ENCODE data around the gene B3GNT8. TPM values are rescaled to one million over a fixed set of nuclear protein-coding genes. Genes with fewer than 3 reads are reported as not detected.
A peak's percentile ranks its signal among the peaks of the same experiment; 100 is the strongest.
"Not testable (repeated sequence)": the region's sequence is repeated elsewhere in the genome, so short reads cannot be mapped to it uniquely, and the experiment has no call there.

Gene B3GNT8
- total RNA-seq, 1 donor from 2014 or later, result 1.9 TPM

- no peak for DNase-seq (ENCODE audit: low read depth in 2 of 2)
Observed at GRCh38 chr19:41437944-41438574, 10.9 kb upstream of the B3GNT8 start.

GRCh38 chr19:41436674-41436951, 9.4 kb upstream of the B3GNT8 start:
- no peak for DNase-seq (ENCODE audit: low read depth in 2 of 2)

GRCh38 chr19:41435936-41436673, 8.9 kb upstream of the B3GNT8 start:
- no peak for DNase-seq (ENCODE audit: low read depth in 2 of 2)

- not testable (repeated sequence) for DNase-seq (ENCODE audit: low read depth in 2 of 2)
Observed at GRCh38 chr19:41435376-41435775, 8.2 kb upstream of the B3GNT8 start.

- no peak for DNase-seq (ENCODE audit: low read depth in 2 of 2)
Observed at GRCh38 chr19:41434450-41434849, 7.3 kb upstream of the B3GNT8 start.

- DNase-seq (ENCODE audit: low read depth in 2 of 2), result no peak
Observed at GRCh38 chr19:41433171-41433570, 6.0 kb upstream of the B3GNT8 start.

GRCh38 chr19:41431426-41432386, 4.5 kb upstream of the B3GNT8 start:
- peak in 1 of 2 donors; percentile 67 for DNase-seq (ENCODE audit: low read depth in 2 of 2)

GRCh38 chr19:41430922-41431321, 3.7 kb upstream of the B3GNT8 start:
- DNase-seq (ENCODE audit: low read depth in 2 of 2), result no peak

- peak in 1 of 2 donors; percentile 20 for DNase-seq (ENCODE audit: low read depth in 2 of 2)
Observed at GRCh38 chr19:41428481-41428859, 1.3 kb upstream of the B3GNT8 start.

GRCh38 chr19:41427647-41428480, 690 bp upstream of the B3GNT8 start:
- DNase-seq (ENCODE audit: low read depth in 2 of 2), result peak in 1 of 2 donors; percentile 31

- no peak for DNase-seq (ENCODE audit: low read depth in 2 of 2)
Observed at GRCh38 chr19:41426116-41426841, 895 bp downstream of the B3GNT8 start.

- DNase-seq (ENCODE audit: low read depth in 2 of 2), result no peak
Observed at GRCh38 chr19:41425174-41426115, 1.7 kb downstream of the B3GNT8 start.

- DNase-seq (ENCODE audit: low read depth in 2 of 2), result no peak
Observed at GRCh38 chr19:41424335-41425173, 2.6 kb downstream of the B3GNT8 start.

- DNase-seq (ENCODE audit: low read depth in 2 of 2), result no peak
Observed at GRCh38 chr19:41422955-41423354, 4.2 kb downstream of the B3GNT8 start.

GRCh38 chr19:41422456-41422855, 4.7 kb downstream of the B3GNT8 start:
- DNase-seq (ENCODE audit: low read depth in 2 of 2), result no peak

- DNase-seq (ENCODE audit: low read depth in 2 of 2), result no peak
Observed at GRCh38 chr19:41421973-41422372, 5.2 kb downstream of the B3GNT8 start.

GRCh38 chr19:41421314-41421713, 5.9 kb downstream of the B3GNT8 start:
- no peak for DNase-seq (ENCODE audit: low read depth in 2 of 2)

- no peak for DNase-seq (ENCODE audit: low read depth in 2 of 2)
Observed at GRCh38 chr19:41420101-41420880, 6.9 kb downstream of the B3GNT8 start.
